ENCODE data around the gene JPH3.

JPH3 gene

DNA sequence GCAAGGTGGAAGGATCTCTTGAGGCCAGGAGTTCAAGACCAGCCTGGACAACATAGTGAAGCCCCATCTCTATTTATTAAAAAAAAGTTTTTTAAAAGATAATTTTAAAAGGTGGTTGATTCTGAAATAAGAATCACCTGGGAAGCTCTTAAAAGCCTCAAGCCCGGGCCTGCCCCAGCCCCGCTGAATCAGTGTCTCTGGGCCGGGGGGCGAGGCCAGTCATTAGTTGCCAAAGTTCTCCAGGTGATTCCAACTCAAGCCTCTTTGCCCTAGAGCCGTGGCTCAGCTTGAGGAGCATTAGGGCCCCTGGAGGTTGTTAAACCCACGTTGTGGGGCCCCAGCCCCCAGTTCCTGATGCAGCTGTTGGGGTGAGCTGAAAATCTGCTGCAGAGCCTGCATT is 24.6 kb downstream of the JPH3 start:
- no peak for DNase-seq (ENCODE audit: low spot score)

DNA sequence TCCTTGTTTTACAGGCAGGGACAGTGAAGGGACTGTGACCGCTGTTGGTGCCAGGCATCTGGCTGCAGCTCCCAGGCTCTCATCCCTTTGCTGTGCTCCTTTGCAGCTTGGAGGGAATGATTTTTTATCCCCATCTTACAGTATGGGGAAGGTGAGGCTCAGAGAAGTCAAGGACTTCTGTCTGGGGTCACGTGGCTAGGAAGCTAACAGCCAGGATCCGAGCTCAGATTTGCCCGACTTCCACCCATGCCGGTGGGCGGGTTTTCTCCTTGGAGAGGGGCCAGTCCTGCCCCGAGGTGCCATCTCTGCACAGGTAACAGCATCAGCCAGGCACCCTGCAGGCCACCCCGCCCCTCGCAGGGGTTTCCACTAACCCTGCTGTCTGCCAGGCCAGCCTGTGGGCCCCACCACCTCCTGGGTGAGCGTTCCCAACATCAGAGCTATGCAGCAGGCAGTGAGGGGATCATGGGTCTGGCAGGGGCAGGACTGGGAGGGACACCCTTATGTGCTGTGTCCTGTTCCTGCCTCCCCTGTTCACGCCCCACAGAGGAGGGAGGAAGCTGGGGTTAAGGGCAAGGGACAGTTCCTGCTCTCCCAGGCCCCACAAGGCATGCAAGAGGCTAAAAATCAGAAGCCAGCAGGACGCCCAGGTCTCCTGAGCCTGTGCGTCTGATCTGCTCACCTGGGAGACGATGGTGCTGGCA is 25.4 kb downstream of the JPH3 start:
- no peak for DNase-seq (ENCODE audit: low spot score)

DNA sequence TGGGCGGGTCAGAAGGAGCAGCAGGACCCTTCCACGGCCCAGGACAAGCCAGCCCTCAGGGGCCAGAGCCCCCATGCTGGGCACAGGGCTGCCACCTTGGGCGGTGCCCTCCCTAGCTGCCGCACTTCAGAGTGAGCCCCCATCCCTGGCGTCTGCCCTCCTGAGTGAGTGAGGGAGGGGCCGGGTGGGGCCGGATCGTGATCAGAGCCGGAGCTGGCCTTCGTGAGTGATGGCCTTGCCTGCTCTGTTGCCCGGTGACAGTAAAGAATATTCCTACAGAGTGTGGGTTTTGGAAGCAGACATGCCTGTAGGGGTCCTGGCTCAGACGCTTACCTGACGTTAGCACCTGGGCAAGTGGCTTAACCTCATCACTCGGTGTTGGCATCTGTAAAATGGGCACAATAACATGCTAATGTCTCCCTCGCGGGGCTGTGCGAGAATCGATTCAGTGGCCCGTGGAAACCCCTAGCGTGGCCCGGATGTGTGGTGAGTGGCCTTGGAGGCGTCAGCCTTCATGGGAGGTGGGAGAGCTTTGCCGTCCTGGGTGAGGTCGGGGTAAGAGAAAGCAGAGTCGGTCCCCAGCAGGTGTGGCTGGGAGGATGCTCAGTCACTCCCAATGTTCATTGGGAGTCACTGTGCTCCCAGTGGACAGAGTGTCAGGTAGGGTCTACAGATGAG is 26.1 kb downstream of the JPH3 start:
- DNase-seq (ENCODE audit: low spot score): no peak

DNA sequence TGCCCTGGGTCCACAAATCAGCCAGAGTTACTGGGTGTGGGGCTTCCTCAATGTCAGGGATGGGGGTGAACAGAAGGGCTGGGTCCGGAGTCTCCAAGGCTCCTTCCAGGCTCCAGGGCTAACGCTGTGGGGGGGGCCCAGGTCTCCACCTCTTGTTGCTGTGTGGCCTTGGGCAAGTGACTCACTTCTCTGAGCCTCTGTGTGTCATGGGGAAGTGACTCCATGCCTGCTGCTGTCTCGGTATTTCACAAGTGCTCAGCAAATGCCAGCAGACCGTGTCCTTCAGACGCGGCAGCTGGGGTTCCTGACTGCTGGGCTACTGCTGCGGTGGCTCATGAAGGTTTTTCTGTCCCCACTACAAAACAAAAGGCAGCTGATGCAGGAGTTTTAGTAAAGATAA is 26.6 kb downstream of the JPH3 start:
- no peak for DNase-seq (ENCODE audit: low spot score)

DNA sequence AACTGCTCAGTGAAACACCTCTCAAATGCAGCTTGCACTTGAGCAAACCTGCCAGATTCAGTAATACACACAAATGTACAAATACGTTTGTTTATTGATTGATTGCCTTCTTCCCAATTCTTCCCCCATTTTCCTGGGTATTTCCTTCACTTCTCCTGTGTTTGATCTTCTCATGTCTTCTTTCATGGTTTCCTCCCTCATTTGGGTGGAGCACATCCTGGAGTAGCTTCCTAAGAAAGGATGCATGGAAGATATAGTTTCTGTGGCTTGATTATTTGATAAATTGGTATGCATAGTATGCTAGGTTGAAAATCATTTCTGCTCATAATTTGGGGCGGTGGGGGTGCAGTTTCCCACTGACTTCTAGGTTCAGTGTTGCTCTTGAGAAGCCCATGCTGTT is 28.8 kb downstream of the JPH3 start:
- DNase-seq (ENCODE audit: low spot score): no peak

GRCh38 chr16:87634411-87634810 is 32.1 kb downstream of the JPH3 start:
- no peak for DNase-seq (ENCODE audit: low spot score)

DNA sequence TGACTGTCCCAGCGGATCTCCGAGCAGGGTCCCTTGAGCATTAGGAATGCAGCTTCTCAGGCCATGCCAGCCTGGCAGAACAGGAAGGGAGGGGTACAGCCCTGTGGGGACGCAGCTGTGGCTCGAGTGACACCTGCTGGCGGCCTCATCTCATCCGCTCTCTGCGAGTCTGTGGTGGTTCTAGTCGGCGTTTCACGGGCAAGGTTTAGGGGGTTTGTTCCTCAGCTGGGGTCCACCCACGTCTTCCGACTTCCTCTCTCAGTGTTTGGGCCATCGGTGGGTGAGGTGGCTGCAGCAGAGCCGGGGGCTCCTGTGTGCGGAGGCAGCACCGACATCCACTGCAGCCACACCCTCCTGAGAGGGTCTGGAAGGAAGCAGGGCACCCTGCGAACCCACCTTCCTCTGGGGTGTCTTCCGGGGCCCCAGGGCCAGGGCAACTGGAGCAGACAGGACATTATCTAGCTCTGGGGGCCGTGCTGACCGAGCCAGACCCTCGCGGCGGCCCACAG is 33.3 kb downstream of the JPH3 start:
- peak; percentile 95 for DNase-seq (ENCODE audit: low spot score)

GRCh38 chr16:87636050-87636684 is 33.9 kb downstream of the JPH3 start:
- DNase-seq (ENCODE audit: low spot score): peak; percentile 99

GRCh38 chr16:87636741-87637140 is 34.4 kb downstream of the JPH3 start:
- no peak for DNase-seq (ENCODE audit: low spot score)

- no peak for DNase-seq (ENCODE audit: low spot score)
Measured at GRCh38 chr16:87637357-87637756, 35.0 kb downstream of the JPH3 start.

GRCh38 chr16:87638736-87639135 is 36.4 kb downstream of the JPH3 start:
- no peak for DNase-seq (ENCODE audit: low spot score)

DNA sequence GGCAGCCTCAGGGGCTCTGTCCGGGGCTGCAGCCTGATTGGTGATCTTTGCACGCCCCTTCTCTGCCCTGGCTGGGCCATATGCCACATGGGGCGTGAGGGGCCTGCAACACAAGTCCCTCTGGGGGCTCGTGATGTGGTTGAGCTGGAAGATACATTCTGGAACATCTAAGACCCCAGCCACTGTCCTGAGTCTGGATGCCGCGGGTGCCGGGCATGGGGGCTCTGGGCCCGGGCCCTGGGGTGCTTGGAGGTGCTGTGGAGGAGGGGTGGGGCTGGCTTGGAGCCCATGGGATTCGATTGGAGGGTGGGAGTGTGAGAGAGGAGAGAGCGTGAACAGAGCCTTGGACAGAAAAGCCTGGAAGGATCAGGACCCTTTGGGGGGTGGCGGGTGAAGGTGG is 39.4 kb downstream of the JPH3 start:
- DNase-seq (ENCODE audit: low spot score): no peak

DNA sequence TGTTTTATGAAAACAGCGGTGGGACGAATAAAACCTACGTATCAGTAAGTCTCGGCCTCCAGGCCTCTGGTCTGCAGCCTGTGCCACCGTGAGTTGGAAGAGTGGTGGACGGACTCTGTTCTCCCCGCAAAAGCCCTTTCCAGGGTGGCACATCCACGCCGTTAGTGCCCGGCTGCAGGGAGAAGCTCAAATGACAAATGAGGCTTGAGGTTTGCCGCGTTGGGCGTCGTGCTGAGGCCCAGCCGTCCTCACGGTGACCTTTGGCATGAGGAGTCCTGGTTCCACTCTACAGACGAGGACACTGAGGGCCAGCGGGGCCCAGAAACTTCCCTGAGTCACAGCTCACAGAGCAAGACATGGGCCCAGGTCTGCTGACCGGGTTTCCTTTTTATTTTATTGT is 40.2 kb downstream of the JPH3 start:
- DNase-seq (ENCODE audit: low spot score): no peak

DNA sequence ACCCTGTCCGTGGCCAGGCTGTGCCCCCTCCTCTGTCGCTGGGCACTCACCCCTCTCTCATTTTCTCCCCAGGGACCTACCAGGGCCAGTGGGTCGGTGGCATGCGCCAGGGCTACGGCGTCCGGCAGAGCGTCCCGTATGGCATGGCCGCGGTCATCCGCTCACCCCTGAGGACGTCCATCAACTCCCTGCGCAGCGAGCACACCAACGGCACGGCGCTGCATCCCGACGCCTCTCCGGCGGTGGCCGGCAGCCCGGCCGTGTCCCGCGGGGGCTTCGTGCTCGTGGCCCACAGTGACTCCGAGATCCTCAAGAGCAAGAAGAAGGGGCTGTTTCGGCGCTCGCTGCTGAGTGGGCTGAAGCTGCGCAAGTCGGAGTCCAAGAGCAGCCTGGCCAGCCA is 41.9 kb downstream of the JPH3 start:
- DNase-seq (ENCODE audit: low spot score): no peak

DNA sequence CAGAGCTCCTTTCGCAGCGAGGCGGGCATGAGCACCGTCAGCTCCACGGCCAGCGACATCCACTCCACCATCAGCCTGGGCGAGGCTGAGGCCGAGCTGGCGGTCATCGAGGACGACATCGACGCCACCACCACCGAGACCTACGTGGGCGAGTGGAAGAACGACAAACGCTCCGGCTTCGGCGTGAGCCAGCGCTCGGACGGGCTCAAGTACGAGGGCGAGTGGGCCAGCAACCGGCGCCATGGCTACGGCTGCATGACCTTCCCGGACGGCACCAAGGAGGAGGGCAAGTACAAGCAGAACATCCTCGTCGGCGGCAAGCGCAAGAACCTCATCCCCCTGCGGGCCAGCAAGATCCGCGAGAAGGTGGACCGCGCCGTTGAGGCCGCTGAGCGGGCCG is 42.3 kb downstream of the JPH3 start:
- DNase-seq (ENCODE audit: low spot score): no peak

DNA sequence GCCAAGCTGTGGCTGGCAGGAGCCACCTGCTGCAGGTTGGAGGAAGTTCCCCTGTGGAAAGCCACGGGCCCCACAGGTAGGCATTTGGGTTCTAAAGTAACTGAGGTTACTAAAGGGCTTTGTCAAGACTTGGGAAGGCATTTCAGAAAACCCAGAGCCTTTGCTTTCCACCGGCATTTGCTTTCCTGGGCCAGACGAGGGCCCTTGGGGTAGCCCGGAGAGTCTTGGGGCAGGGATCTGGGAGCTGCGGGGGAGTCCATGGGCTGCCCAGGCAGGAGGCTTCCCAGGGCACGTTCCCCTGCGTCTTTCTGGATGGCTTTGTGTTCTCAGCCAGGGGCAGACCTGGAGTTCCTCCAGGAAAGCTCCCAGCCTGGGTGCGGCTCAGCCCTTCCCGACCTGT is 43.5 kb downstream of the JPH3 start:
- no peak for DNase-seq (ENCODE audit: low spot score)

- no peak for DNase-seq (ENCODE audit: low spot score)
Measured at GRCh38 chr16:87647431-87648185, 45.3 kb downstream of the JPH3 start.

DNA sequence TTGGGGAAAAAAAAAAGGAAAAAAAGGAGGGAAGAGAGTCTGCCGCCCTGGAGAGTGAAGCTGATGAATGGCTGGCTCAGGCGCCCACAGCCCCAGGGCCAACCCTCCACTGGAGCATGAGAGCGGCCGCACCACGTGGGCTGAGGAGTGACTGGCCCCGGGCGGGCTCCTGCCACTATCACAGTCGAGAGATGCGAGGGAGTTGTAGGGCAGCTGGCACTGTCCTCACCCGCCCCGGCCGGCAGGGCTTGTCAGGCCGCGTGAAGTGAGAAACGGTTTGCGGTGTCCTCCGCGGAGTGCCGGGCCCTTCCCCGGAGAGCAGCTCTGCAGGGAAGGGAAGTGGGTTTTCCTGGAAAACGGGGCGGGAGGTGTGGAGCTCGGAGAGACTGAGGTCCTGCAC is 45.9 kb downstream of the JPH3 start:
- no peak for DNase-seq (ENCODE audit: low spot score)

- no peak for DNase-seq (ENCODE audit: low spot score)
Measured at GRCh38 chr16:87648698-87649487, 46.6 kb downstream of the JPH3 start.

DNA sequence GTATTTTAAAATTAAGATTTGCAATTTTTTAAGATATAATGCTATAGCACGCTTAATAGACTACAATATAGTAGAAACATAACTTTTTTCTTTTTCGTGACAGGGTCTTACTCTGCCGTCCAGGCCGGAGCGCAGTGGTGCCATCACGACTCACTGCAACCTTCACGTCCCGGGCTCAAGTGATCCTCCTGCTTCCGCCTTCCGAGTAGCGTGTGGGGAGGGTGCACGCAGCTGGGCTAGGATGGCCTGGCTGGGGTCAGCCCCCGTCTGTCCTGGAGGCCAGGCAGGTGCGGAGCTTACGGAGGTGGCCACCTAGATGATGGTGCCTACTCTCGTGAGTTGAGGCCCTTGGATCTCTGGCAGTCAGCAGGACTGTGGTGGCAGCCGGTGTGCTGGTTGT is 50.1 kb downstream of the JPH3 start:
- no peak for DNase-seq (ENCODE audit: low spot score)

DNA sequence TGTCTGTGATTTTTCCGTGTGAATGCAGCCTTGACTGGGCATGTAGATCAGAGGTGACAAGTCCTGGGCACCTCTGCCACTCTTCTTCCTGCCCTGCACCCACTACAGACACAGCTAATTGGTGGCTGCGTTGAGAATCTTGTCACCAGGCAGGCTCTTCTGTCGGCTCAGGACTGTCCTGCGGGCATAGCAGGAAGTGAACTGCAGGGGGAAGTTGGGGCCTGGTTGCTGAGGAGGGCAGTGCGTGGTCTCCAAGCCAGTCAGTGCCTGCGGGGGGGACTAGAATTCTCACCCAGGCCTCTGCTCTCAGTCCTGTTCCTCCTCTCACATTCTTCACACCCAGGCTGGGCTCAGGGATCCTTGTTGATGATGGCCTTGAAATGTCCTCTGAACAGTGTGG is 50.5 kb downstream of the JPH3 start:
- no peak for DNase-seq (ENCODE audit: low spot score)

DNA sequence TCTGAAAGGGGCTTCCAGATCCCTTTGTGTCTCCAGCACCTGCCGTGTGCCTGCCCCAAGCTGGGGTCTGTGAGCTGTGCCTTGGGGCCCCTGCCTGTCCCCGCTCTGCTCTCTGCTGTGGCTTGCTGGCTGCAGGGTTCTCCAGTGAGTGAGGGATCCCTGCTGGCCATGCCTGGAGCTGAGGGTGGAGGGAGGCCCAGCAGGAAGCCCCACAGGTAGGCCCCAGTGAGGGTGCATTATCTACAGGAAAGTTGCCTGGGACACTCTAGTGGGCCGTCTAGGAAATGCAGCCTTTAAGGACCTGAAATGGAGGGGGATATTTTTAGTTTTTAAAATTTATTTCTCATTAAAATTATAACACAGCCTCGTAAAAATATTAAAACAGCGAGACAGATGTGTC is 50.9 kb downstream of the JPH3 start:
- peak; percentile 95 for DNase-seq (ENCODE audit: low spot score)
